NCI-H748 (cell line): ENCODE data around the gene SMIM41.

Experiments
- DNase-seq: peaks from one replicate; lab custom pipeline; 2025; ENCODE audit not compliant: unreplicated experiment; lab: John Stamatoyannopoulos, UW

The SMIM41 gene

GRCh38 chr12:52079576-52080402 lies at the start of gene SMIM41:
SMIM41 (plus strand) TSS chr12:52079704; CDS start chr12:52079780, 76 bp downstream.
- no peak for DNase-seq

GRCh38 chr12:52032446-52032803 lies 47.1 kb upstream of the SMIM41 start:
- peak; percentile 32 for DNase-seq

- peak; percentile 97 for DNase-seq
These were observed 46.6 kb upstream of the SMIM41 start for GRCh38 chr12:52032804-52033445.

GRCh38 chr12:52033446-52034140 lies 45.9 kb upstream of the SMIM41 start:
- DNase-seq, result no peak

- DNase-seq, result no peak
These were observed 44.3 kb upstream of the SMIM41 start for GRCh38 chr12:52035190-52035589.

GRCh38 chr12:52035926-52036325 lies 43.6 kb upstream of the SMIM41 start:
- DNase-seq, result no peak

- peak; percentile 78 for DNase-seq
These were observed 42.8 kb upstream of the SMIM41 start for GRCh38 chr12:52036587-52037171.

GRCh38 chr12:52037248-52037861 lies 42.1 kb upstream of the SMIM41 start:
- DNase-seq, result peak; percentile 52

- no peak for DNase-seq
These were observed 41.1 kb upstream of the SMIM41 start for GRCh38 chr12:52038447-52038846.

GRCh38 chr12:52041035-52041434 lies 38.5 kb upstream of the SMIM41 start:
- no peak for DNase-seq

GRCh38 chr12:52041695-52042123 lies 37.8 kb upstream of the SMIM41 start:
- DNase-seq, result no peak

GRCh38 chr12:52042706-52043385 lies 36.7 kb upstream of the SMIM41 start:
- peak; percentile 15 for DNase-seq

GRCh38 chr12:52043386-52044212 lies 35.9 kb upstream of the SMIM41 start:
- no peak for DNase-seq

GRCh38 chr12:52044292-52044983 lies 35.1 kb upstream of the SMIM41 start:
- DNase-seq, result no peak

GRCh38 chr12:52045794-52046199 lies 33.7 kb upstream of the SMIM41 start:
- DNase-seq, result no peak

- no peak for DNase-seq
These were observed 32.6 kb upstream of the SMIM41 start for GRCh38 chr12:52046859-52047258.

GRCh38 chr12:52049286-52049685 lies 30.2 kb upstream of the SMIM41 start:
- no peak for DNase-seq

- DNase-seq, result no peak
These were observed 29.8 kb upstream of the SMIM41 start for GRCh38 chr12:52049688-52050087.
